Left colon (tissue), 2 donors: Measurements from ENCODE around the gene DES. TPM values are rescaled to one million over a fixed set of nuclear protein-coding genes. Genes with fewer than 3 reads are reported as not detected.

Source experiments
- ATAC-seq: fragments of 200-7000 bp; cut with Tn5 transposase; one replicate; pipeline ENCODE4 v1.9.1; 2020; ENCODE audit warnings: mild to moderate bottlenecking, moderate library complexity
- DNase-seq, 2 donors: peaks; one replicate each; pipeline ENCODE4 v3.0.0-alpha.2; 2020
- intact Hi-C, 2 donors: fragments of 100-400 bp; cut with DNase I in 1 of 2; cut with micrococcal nuclease in 1 of 2; formaldehyde crosslinking; loops; one replicate each; pipeline versions ENCODE4 v1.11.2 to v1.14.0; 2022; cut with DNase I, micrococcal nuclease
- total RNA-seq, 2 donors: library from RNA; stranded (reverse); fragmentation: NEBNext Ultra II Directional; extraction: Animal tissue kit (Norgen Biotek cat#: 25700); gene quantifications; one replicate each; pipeline ENCODE4 v1.2.1, GENCODE V29; 2021
- donor health status: DM: no; HTN: no; CAD: no.
- donor health status: DM: yes; HTN: yes; CAD: no.

Gene DES
- total RNA-seq, 2 donors from 2014 or later = 18.5 to 706 TPM

GRCh38 chr2:219433666-219434467 lies 15.7 kb downstream of the DES start:
- intact Hi-C loops = no loop called here
- peak; percentile 40 to 67 for DNase-seq
- ATAC-seq = peak; percentile 46

- no peak for ATAC-seq
- intact Hi-C loops = no loop called here
Observed at GRCh38 chr2:219434468-219434717, 16.2 kb downstream of the DES start.

GRCh38 chr2:219434718-219435525 lies 16.7 kb downstream of the DES start, which contains the start of gene SPEG:
TSS of gene SPEG (plus strand) at chr2:219434843. CDS start at chr2:219434978, 135 bp downstream.
- DNase-seq = peak in 1 of 2 donors; percentile 24
- intact Hi-C loops = no loop called here
- ATAC-seq = peak; percentile 27

More at GRCh38 chr2:219434468-219434717, 16.2 kb downstream of the DES start:
- DNase-seq = no peak

- DNase-seq (no peak), ATAC-seq (no peak)
- intact Hi-C loops = no loop called here
Observed at GRCh38 chr2:219435701-219436100, 17.5 kb downstream of the DES start.

GRCh38 chr2:219436491-219436890 lies 18.3 kb downstream of the DES start:
- ATAC-seq = no peak
- no peak for DNase-seq
- intact Hi-C loops = no loop called here

- intact Hi-C loops = no loop called here
- DNase-seq (peak in 1 of 2 donors; percentile 50), ATAC-seq (peak; percentile 15)
Observed at GRCh38 chr2:219437141-219437540, 19.0 kb downstream of the DES start.

- ATAC-seq = no peak
- DNase-seq = no peak
- intact Hi-C loops = no loop called here
Observed at GRCh38 chr2:219437690-219438206, 19.6 kb downstream of the DES start.

DNA sequence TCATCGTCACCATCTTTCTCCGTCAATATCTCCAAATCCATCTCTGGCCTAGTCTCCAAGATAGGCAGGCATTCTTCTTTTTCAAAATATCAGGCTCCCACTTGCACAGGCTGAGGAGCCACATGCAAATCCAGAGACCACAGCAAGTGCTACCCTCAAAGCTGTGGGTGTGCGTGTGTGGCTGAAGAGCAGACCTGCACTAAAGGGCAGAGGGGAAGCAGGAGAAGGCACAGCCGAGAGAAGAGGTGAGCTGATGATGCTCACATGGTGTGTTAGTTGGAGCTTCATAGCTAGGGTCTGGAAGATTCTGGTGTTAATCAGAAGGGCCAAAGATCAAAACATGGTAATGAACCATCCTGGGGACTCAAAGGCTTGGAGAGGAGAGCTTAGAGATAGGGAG lies 20.3 kb downstream of the DES start:
- ATAC-seq (no peak), DNase-seq (no peak)
- intact Hi-C loops = no loop called here

GRCh38 chr2:219439506-219439905 lies 21.3 kb downstream of the DES start:
- intact Hi-C loops = no loop called here
- ATAC-seq (no peak), DNase-seq (no peak)

DNA sequence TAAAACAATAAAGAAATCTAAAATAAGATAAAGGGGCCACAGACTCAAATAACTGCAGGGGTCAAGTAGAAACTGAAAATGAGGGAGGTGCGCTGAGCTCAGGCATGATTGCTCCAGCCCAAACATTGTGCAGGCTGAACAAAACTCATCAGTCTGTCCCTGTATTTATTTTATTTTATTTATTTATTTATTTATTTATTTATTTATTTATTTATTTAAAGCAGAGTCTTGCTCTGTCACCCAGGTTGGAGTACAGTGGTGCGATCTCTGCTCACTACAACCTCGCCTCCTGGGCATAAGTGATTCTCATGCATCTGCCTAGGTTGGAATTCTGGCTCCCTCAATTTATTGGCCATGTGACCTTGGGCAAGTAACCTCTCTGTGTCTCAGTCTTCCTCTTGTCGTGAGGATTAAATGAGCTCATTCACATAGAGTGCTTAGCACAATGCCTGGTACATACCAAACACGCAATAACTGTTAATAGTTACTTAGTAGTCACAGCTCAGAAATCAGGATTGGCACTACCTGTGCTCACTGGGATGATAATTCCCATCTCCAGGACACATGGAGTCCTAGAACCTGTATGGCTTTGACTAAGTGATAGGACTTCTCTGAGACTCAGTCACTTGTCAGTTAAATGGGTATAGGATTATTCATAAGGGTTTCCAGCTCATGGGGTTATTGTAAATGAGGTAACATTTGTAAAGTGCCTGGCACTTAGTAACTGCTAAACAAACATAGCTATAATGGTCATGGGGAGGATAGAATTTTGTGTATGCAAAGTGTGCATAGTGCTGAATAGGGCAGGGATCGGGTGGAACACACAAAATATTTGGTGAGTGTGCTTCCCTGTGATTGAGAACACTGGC lies 22.4 kb downstream of the DES start:
- no peak for ATAC-seq
- DNase-seq = no peak
- intact Hi-C loops = no loop called here

DNA sequence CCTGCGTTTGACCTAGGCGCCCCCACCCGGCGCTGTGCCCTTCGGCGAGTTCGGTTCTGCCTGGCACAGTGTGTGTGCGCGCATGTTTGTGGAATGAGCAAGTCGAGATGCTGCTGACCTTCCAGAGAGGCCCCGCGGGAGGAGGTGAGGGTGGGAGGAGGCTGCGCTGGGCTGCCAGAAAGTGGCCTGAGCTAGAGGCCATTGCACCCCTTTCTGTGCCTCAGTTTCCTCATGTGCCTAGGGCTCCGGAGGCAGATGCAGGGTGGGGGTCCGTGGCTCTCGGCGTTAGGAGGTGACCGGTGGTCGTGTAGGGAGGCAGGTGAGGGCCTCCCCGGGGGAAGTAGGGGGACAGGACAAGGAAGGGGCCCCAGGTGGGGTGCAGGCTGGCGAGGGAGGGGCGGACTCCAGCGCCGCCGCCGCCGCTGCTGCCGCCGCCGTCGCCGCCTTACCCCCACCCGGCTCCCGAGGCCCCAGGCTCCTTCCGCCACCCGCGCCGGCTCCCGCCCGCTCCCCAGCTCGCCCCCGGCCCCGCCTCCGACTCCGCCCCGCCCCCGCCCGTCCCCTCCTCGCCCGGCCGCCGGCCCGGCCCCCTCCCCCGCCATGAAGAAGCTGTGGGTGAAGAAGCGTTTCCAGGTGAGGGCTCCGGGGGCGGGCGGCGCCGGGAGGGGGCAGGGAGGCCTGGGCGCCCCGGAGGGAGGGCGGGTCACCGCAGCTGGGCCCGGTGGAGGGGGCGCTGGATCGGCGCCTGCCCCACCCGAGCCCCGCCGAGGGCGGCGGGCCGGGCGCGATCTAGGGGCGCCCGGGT lies 23.5 kb downstream of the DES start:
- intact Hi-C loops = no loop called here
- peak; percentile 64 for ATAC-seq
- DNase-seq = peak; percentile 51 to 54

DNA sequence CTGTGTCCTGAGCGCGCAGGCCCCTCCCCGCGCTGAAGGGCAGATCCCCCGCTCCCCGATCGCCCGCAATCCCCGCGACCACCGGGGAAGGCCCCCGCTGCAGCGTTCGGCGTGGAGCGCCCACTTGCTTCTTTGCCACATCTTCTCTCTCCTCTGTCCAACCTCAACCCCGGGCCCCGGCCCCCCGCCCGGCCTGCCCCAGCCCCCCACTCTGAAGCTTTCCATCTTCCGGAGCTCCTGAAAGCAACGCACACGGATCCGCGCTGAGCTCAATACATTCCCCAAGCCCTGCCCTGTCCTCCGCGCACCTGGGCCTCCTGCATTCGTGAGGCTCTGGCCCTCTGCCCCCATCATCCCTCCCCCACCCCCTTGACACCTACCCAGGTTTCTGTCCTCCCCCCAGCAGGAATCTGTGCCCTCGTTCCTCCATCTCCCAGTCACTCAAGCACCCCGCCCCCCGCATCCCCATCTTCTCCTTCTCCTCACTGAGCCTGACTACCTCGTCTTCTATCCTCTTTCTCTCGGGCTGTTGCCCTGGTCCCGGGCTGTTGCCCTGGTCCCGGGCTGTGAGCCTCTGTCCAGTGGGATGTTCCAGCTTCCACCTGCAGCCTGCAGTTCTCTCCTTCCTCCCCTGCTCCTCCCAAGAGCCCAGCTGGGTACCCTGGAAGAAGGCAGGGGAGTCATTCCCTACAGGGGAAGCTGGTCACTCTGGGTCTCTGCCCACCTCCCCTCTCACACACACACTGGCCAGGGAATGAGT lies 24.3 kb downstream of the DES start:
- intact Hi-C loops = no loop called here
- ATAC-seq (no peak), DNase-seq (no peak)

DNA sequence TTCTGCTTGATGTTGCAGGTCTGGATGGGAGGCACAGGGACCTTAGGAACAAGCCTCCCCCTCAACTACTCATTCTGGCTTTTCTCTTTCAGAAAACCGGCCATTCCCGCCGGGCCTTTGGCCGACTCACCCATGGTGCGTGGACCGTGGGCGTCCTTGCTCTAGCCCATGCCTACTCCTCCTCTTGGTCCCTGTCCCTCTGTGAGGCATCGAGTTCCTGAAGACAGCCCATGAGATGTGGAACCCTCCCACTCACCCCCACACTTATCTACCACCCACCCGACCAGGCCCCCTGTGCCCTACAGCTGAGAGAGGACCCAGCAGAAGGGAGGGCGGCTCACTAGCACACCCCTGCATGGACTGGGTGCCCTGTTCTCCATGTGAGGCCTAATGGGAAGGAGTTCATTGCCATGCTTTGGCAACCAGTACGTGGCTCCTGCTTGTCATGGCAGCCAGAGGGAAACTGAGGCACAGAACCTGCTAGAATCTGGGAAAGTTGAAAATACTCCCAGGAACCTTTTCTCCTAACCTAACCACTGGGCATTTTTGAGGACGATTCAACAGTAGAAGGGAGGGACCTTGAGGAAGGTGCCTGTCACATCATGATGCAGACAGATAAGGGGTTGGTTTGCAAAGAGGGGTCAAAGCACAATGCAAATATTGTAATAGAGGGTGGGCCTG lies 25.0 kb downstream of the DES start:
- no peak for ATAC-seq
- intact Hi-C loops = no loop called here

DNA sequence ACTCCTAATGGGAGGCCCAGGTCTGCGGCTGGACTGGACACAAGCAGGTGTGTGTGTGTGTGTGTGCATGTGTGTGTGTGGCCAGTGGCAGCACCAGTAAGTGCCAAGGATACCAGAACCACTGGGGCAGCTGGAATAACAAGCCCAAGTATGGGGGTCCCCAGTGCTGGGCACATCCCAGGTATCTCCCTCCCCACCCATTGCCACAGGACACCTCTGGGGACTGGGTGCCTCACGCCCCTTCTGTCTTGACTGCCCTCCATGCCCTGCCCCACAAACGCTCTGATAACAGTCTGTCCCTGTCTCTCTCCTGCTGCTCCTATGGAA lies 25.5 kb downstream of the DES start:
- intact Hi-C loops = no loop called here
- no peak for ATAC-seq
- no peak for DNase-seq

More for the DNA sequence above, 25.0 kb downstream of the DES start:
- no peak for DNase-seq

- ATAC-seq = no peak
- DNase-seq = peak in 1 of 2 donors; percentile 42
- intact Hi-C loops = no loop called here
Observed at GRCh38 chr2:219444566-219445091, 26.5 kb downstream of the DES start.

DNA sequence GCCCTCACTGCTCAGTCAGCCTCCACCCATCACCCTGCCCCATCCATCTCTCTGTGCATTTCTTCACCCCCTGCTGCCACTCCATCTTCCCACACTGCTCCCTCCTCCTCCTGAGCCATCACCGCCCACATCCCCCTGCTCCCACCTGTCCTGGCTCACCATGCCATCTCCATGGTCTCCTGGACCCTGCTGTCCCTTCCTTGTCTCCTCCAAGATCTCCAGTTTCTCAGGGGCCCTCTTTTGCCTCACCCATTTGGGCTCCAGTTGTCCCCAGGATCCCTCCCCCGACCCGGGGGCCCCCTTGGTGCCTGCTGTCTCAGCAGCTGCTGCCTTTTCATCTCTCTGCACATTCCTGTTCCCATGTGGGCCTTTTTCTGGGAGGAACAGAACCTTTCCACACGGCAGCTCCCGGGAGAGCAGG lies 27.1 kb downstream of the DES start:
- ATAC-seq = no peak
- intact Hi-C loops = no loop called here
- no peak for DNase-seq

- peak in 1 of 2 donors; percentile 50 for DNase-seq
- peak; percentile 30 for ATAC-seq
- intact Hi-C loops = no loop called here
Observed at GRCh38 chr2:219446101-219446504, 27.9 kb downstream of the DES start.
